ENCODE measurements around the gene DHX9. TPM values are rescaled to one million over a fixed set of nuclear protein-coding genes. Genes with fewer than 3 reads are reported as not detected.

Gene DHX9
- polyA plus RNA-seq: 76.4 and 90.6 TPM in 2 replicates

GRCh38 chr1:182839209-182840066, at the start of gene DHX9:
TSS of gene DHX9 (plus strand) at chr1:182839347. CDS start at chr1:182842567, 3,220 bp downstream.

Other genes starting within 250 kb of the DHX9 start
- gene RGS16, start 235.0 kb upstream of the DHX9 start, polyA plus RNA-seq: 102 and 163 TPM in 2 replicates
- gene RGS8, start 154.8 kb upstream of the DHX9 start, polyA plus RNA-seq: 253 and 310 TPM in 2 replicates
- 29.6 and 32.6 TPM in 2 replicates for gene NPL, start 49.6 kb upstream of the DHX9 start, polyA plus RNA-seq
- gene SHCBP1L, start 113.8 kb downstream of the DHX9 start, polyA plus RNA-seq: not detected in 2 replicates
- 2.0 and 11.3 TPM in 2 replicates for gene LAMC1, start 184.1 kb downstream of the DHX9 start, polyA plus RNA-seq

Data from Purkinje cell (primary cell).